Hepatocyte (in vitro differentiated cells): ENCODE results near the gene MCF2L. TPM values are rescaled to one million over a fixed set of nuclear protein-coding genes. Genes with fewer than 3 reads are reported as not detected.

Experiments used
- DNase-seq: peaks from one replicate; pipeline ENCODE4 v3.0.0-alpha.2; 2016; ENCODE audit warnings: low spot score
- H2AFZ ChIP-seq: fragments of 200-600 bp; sonication (generic); 2 replicates; pipeline ENCODE4 v1.6.0; 2016; ENCODE audit warnings: antibody characterized with exemption, mild to moderate bottlenecking
- H3K27ac ChIP-seq: fragments of 200-600 bp; sonication (generic); 2 replicates; pipeline ENCODE4 v1.5.1; 2016; ENCODE audit warnings: mild to moderate bottlenecking
- H3K27me3 ChIP-seq: fragments of 200-600 bp; sonication (generic); 2 replicates; pipeline ENCODE4 v1.6.1; 2016
- H3K36me3 ChIP-seq: fragments of 200-600 bp; sonication (generic); replicated peaks from 2 replicates; pipeline ENCODE4 v1.5.1; 2016; ENCODE audit warnings: low read depth; ENCODE audit not compliant: insufficient read depth
- H3K4me1 ChIP-seq: fragments of 200-600 bp; sonication (generic); 2 replicates; pipeline ENCODE4 v1.5.1; 2016; ENCODE audit warnings: mild to moderate bottlenecking, moderate library complexity; ENCODE audit not compliant: insufficient read depth
- H3K4me2 ChIP-seq: fragments of 200-600 bp; sonication (generic); 2 replicates; pipeline ENCODE4 v1.6.0; 2016
- H3K4me3 ChIP-seq: fragments of 200-600 bp; sonication (generic); 2 replicates; pipeline ENCODE4 v1.5.1; 2016; ENCODE audit warnings: mild to moderate bottlenecking
- H3K79me2 ChIP-seq: fragments of 200-600 bp; sonication (generic); 2 replicates; pipeline ENCODE4 v1.6.0; 2017; ENCODE audit warnings: mild to moderate bottlenecking
- H3K9me2 ChIP-seq: fragments of 200-600 bp; sonication (generic); replicated peaks from 2 replicates; pipeline ENCODE4 v1.6.0; 2017; ENCODE audit warnings: mild to moderate bottlenecking; ENCODE audit not compliant: insufficient read depth
- H3K9me3 ChIP-seq: fragments of 200-600 bp; sonication (generic); 2 replicates; pipeline ENCODE4 v1.5.1; 2016; ENCODE audit warnings: low read depth, mild to moderate bottlenecking
- H4K20me1 ChIP-seq: fragments of 200-600 bp; sonication (generic); 2 replicates; pipeline ENCODE4 v1.6.0; 2016; ENCODE audit warnings: mild to moderate bottlenecking; ENCODE audit not compliant: insufficient read depth, poor library complexity, severe bottlenecking
- CTCF ChIP-seq: fragments of 200-600 bp; sonication (generic); IDR thresholded peaks from 2 replicates; pipeline ENCODE4 v1.5.1; 2016; ENCODE audit warnings: antibody characterized with exemption, mild to moderate bottlenecking; ENCODE audit not compliant: poor library complexity
- EZH2 ChIP-seq: fragments of 200-600 bp; sonication (generic); IDR thresholded peaks from 2 replicates; pipeline ENCODE4 v1.6.1; 2016; ENCODE audit warnings: antibody characterized with exemption, mild to moderate bottlenecking, borderline replicate concordance
- EZH2phosphoT487 ChIP-seq: fragments of 200-600 bp; sonication (generic); IDR thresholded peaks from one replicate; pipeline ENCODE4 v1.6.1; 2018; ENCODE audit warnings: antibody characterized with exemption, mild to moderate bottlenecking, low read depth, moderate library complexity; ENCODE audit not compliant: unreplicated experiment, severe bottlenecking
- WGBS: methylation state at CpG from one replicate; pipeline ENCODE4 v1.1.6; 2016; ENCODE audit warnings: low lambda C conversion rate; ENCODE audit errors: missing lambda C conversion rate; 5-methylcytosine and 5-hydroxymethylcytosine counted together
- polyA plus RNA-seq: library from polyadenylated mRNA; unstranded; fragments of >200 nt; fragmentation: Nextera tagmentation; extraction: Ambion mirVana; gene quantifications from 2 replicates; pipeline ENCODE4 v1.2.1, GENCODE V29; 2016
- total RNA-seq: library from RNA; depleted of rRNA; stranded (reverse); fragments of >200 nt; gene quantifications from 2 replicates; pipeline ENCODE4 v1.2.3, GENCODE V29; 2014

Gene MCF2L
- total and polyA plus RNA-seq, 2 experiments from 2014 or later, result 11.1 to 22.4 TPM

GRCh38 chr13:113139577-113139976 lies 170.6 kb downstream of the MCF2L start:
- H2AFZ ChIP-seq, result no peak overlapping the region
- no peaks in the 10 kb centered on the region for H3K9me3 ChIP-seq
- H3K79me2 ChIP-seq, result no peaks in the 10 kb centered on the region
- H3K4me1 ChIP-seq, result no peaks in the 10 kb centered on the region
- TF ChIP-seq EZH2 (no peak), EZH2phosphoT487 (no peak), CTCF (no peak)
- H3K27me3 ChIP-seq, result no peaks in the 10 kb centered on the region
- H3K9me2 ChIP-seq, result no peaks in the 10 kb centered on the region
- no peak overlapping the region for H3K27ac ChIP-seq
- H3K4me2 ChIP-seq, result no peak overlapping the region
- H4K20me1 ChIP-seq, result no peaks in the 10 kb centered on the region
- no peak for DNase-seq
- H3K4me3 ChIP-seq, result no peak overlapping the region
- H3K36me3 ChIP-seq, result no peaks in the 10 kb centered on the region
- WGBS, result 81% methylated on average over 5 of the region's 5 CpGs

GRCh38 chr13:113140677-113141600 lies 171.9 kb downstream of the MCF2L start:
- no peaks in the 10 kb centered on the region for H3K27me3 ChIP-seq
- no peak overlapping the region for H3K4me3 ChIP-seq
- DNase-seq, result no peak
- no peaks in the 10 kb centered on the region for H3K79me2 ChIP-seq
- no peak for TF ChIP-seq EZH2
- no peak for TF ChIP-seq EZH2phosphoT487
- TF ChIP-seq CTCF, result no peak
- H3K9me3 ChIP-seq, result no peaks in the 10 kb centered on the region
- H3K36me3 ChIP-seq, result no peaks in the 10 kb centered on the region
- H3K27ac ChIP-seq, result no peak overlapping the region
- H3K4me2 ChIP-seq, result no peak overlapping the region
- H2AFZ ChIP-seq, result no peak overlapping the region
- H3K4me1 ChIP-seq, result no peaks in the 10 kb centered on the region
- 96% methylated on average over 26 of the region's 26 CpGs for WGBS
- H3K9me2 ChIP-seq, result no peaks in the 10 kb centered on the region
- H4K20me1 ChIP-seq, result no peaks in the 10 kb centered on the region

GRCh38 chr13:113141601-113141970 lies 172.6 kb downstream of the MCF2L start:
- Histone ChIP-seq H3K9me3 (no peaks in the 10 kb centered on the region), H3K4me3 (no peak overlapping the region), H3K9me2 (no peaks in the 10 kb centered on the region), H2AFZ (no peak overlapping the region), H4K20me1 (no peaks in the 10 kb centered on the region), H3K27ac (no peak overlapping the region), H3K4me2 (no peak overlapping the region), H3K36me3 (no peaks in the 10 kb centered on the region), H3K27me3 (no peaks in the 10 kb centered on the region), H3K4me1 (no peaks in the 10 kb centered on the region), H3K79me2 (no peaks in the 10 kb centered on the region)
- TF ChIP-seq CTCF (no peak), EZH2phosphoT487 (no peak), EZH2 (no peak)
- WGBS, result 95% methylated on average over 18 of the region's 18 CpGs
- DNase-seq, result no peak
